ENCODE measurements around the gene NAV3. TPM values are rescaled to one million over a fixed set of nuclear protein-coding genes. Genes with fewer than 3 reads are reported as not detected.

NAV3 gene
- total and polyA plus RNA-seq, 10 donors: 0.74 to 111 (median 40.4) TPM

GRCh38 chr12:77800501-77800900 is 30.2 kb upstream of the NAV3 start:
- H3K4me1 ChIP-seq: no peaks in the 10 kb centered on the region
- 72 to 93% (median 84%) methylated on average over 2 of the region's 2 CpGs for WGBS, 5 donors
- H3K4me3 ChIP-seq: no peak overlapping the region
- no peaks in the 10 kb centered on the region for H3K36me3 ChIP-seq
- intact Hi-C loops (cut with DNase I; ENCODE audit: low total_unique reads): no loop called here
- DNase-seq: no peak
- no peaks in the 10 kb centered on the region for H3K27me3 ChIP-seq (replicated peaks in 1 of 7)
- no peak for TF ChIP-seq POLR2AphosphoS5 (IDR thresholded peaks at IDR 0.05)
- TF ChIP-seq CTCF (IDR thresholded peaks at IDR 0.05 in 8 of 11, conservative IDR thresholded peaks at IDR 0.05 in 3 of 11): no peak
- no peak for TF ChIP-seq POLR2A (IDR thresholded peaks at IDR 0.05)
- peaks cover 0 to 27% (median 14%) of the 10 kb centered on the region in 8 donors for H3K9me3 ChIP-seq
- H3K27ac ChIP-seq: no peak overlapping the region

GRCh38 chr12:77808534-77808933 is 22.2 kb upstream of the NAV3 start:
- no peaks in the 10 kb centered on the region for H3K27me3 ChIP-seq (replicated peaks in 1 of 7)
- H3K27ac ChIP-seq: no peak overlapping the region
- H3K36me3 ChIP-seq: no peaks in the 10 kb centered on the region
- no peaks in the 10 kb centered on the region for H3K4me1 ChIP-seq
- intact Hi-C loops (cut with DNase I; ENCODE audit: low total_unique reads): no loop called here
- 80 to 90% (median 83%) methylated on average over 7 to 9 of the region's 9 CpGs for WGBS, 5 donors
- H3K9me3 ChIP-seq: peaks cover 0 to 20% (median 12%) of the 10 kb centered on the region in 8 donors
- TF ChIP-seq POLR2AphosphoS5 (IDR thresholded peaks at IDR 0.05) (no peak), POLR2A (IDR thresholded peaks at IDR 0.05) (no peak), CTCF (IDR thresholded peaks at IDR 0.05 in 8 of 11, conservative IDR thresholded peaks at IDR 0.05 in 3 of 11) (no peak)
- no peak overlapping the region for H3K4me3 ChIP-seq
- no peak for DNase-seq

GRCh38 chr12:77813558-77813957 is 17.1 kb upstream of the NAV3 start:
- H3K27me3 ChIP-seq (replicated peaks in 1 of 7): no peaks in the 10 kb centered on the region
- no peaks in the 10 kb centered on the region for H3K36me3 ChIP-seq
- no peak overlapping the region for H3K27ac ChIP-seq
- intact Hi-C loops (cut with DNase I; ENCODE audit: low total_unique reads): no loop called here
- H3K9me3 ChIP-seq: peaks cover 0 to 6% (median 0%) of the 10 kb centered on the region in 8 donors
- TF ChIP-seq POLR2AphosphoS5 (IDR thresholded peaks at IDR 0.05) (no peak), POLR2A (IDR thresholded peaks at IDR 0.05) (no peak)
- H3K4me3 ChIP-seq: no peak overlapping the region
- DNase-seq: no peak
- WGBS, 5 donors: 71 to 90% (median 85%) methylated on average over 2 of the region's 2 CpGs
- peaks cover 0 to 5% (median 0%) of the 10 kb centered on the region in 6 donors for H3K4me1 ChIP-seq

- no peak for TF ChIP-seq CTCF (IDR thresholded peaks at IDR 0.05 in 8 of 11, conservative IDR thresholded peaks at IDR 0.05 in 3 of 11)
- no peak for TF ChIP-seq POLR2A (IDR thresholded peaks at IDR 0.05)
- no peak for TF ChIP-seq POLR2AphosphoS5 (IDR thresholded peaks at IDR 0.05)
- H3K36me3 ChIP-seq: no peaks in the 10 kb centered on the region
- H3K9me3 ChIP-seq: peaks cover 0 to under 1% (median 0%) of the 10 kb centered on the region in 8 donors
- H3K27me3 ChIP-seq (replicated peaks in 1 of 7): no peaks in the 10 kb centered on the region
- intact Hi-C loops (cut with DNase I; ENCODE audit: low total_unique reads): no loop called here
- WGBS, 5 donors: 54 to 97% (median 88%) methylated on average over 1 of the region's 1 CpG
- H3K4me1 ChIP-seq: peaks cover 0 to 5% (median 0%) of the 10 kb centered on the region in 6 donors
- H3K27ac ChIP-seq: no peak overlapping the region
- no peak overlapping the region for H3K4me3 ChIP-seq
- DNase-seq: no peak
These were observed 16.3 kb upstream of the NAV3 start for GRCh38 chr12:77814386-77814785.

- no peak for TF ChIP-seq CTCF (IDR thresholded peaks at IDR 0.05 in 8 of 11, conservative IDR thresholded peaks at IDR 0.05 in 3 of 11)
- no peak for TF ChIP-seq POLR2AphosphoS5 (IDR thresholded peaks at IDR 0.05)
- no peak for TF ChIP-seq POLR2A (IDR thresholded peaks at IDR 0.05)
- no peak for DNase-seq
- peaks cover 0 to 5% (median 0%) of the 10 kb centered on the region in 6 donors for H3K4me1 ChIP-seq
- intact Hi-C loops (cut with DNase I; ENCODE audit: low total_unique reads): no loop called here
- no peak overlapping the region for H3K27ac ChIP-seq
- H3K9me3 ChIP-seq: no peaks in the 10 kb centered on the region
- H3K27me3 ChIP-seq (replicated peaks in 1 of 7): no peaks in the 10 kb centered on the region
- H3K36me3 ChIP-seq: no peaks in the 10 kb centered on the region
- no peak overlapping the region for H3K4me3 ChIP-seq
These were observed 14.5 kb upstream of the NAV3 start for GRCh38 chr12:77816196-77816595.

Measured in spleen (tissue), 11 donors.